ENCODE results near the gene TOR3A.

Gene TOR3A

GRCh38 chr1:179095377-179095776 is 13.5 kb downstream of the TOR3A start:
- no peak for DNase-seq (ENCODE audit: low read depth)
- H3K4me3 ChIP-seq (ENCODE audit: low read length) = no peak overlapping the region
- TF ChIP-seq CTCF (conservative IDR thresholded peaks at IDR 0.05; ENCODE audit: low read depth, low read length) = no peak

- H3K4me3 ChIP-seq (ENCODE audit: low read length) = no peak overlapping the region
- no peak for TF ChIP-seq CTCF (conservative IDR thresholded peaks at IDR 0.05; ENCODE audit: low read depth, low read length)
- DNase-seq (ENCODE audit: low read depth) = no peak
Observed at GRCh38 chr1:179095924-179096323, 14.1 kb downstream of the TOR3A start.

GRCh38 chr1:179099891-179100290 is 18.0 kb downstream of the TOR3A start:
- H3K4me3 ChIP-seq (ENCODE audit: low read length) = no peak overlapping the region
- no peak for TF ChIP-seq CTCF (conservative IDR thresholded peaks at IDR 0.05; ENCODE audit: low read depth, low read length)
- no peak for DNase-seq (ENCODE audit: low read depth)

GRCh38 chr1:179101566-179101965 is 19.7 kb downstream of the TOR3A start:
- H3K4me3 ChIP-seq (ENCODE audit: low read length) = no peak overlapping the region
- no peak for DNase-seq (ENCODE audit: low read depth)
- TF ChIP-seq CTCF (conservative IDR thresholded peaks at IDR 0.05; ENCODE audit: low read depth, low read length) = no peak

- no peak for TF ChIP-seq CTCF (conservative IDR thresholded peaks at IDR 0.05; ENCODE audit: low read depth, low read length)
- H3K4me3 ChIP-seq (ENCODE audit: low read length) = no peak overlapping the region
- DNase-seq (ENCODE audit: low read depth) = no peak
Observed at GRCh38 chr1:179103999-179104398, 22.1 kb downstream of the TOR3A start.

GRCh38 chr1:179104611-179105250 is 22.9 kb downstream of the TOR3A start:
- TF ChIP-seq CTCF (conservative IDR thresholded peaks at IDR 0.05; ENCODE audit: low read depth, low read length) = no peak
- DNase-seq (ENCODE audit: low read depth) = no peak
- H3K4me3 ChIP-seq (ENCODE audit: low read length) = no peak overlapping the region

- DNase-seq (ENCODE audit: low read depth) = no peak
- TF ChIP-seq CTCF (conservative IDR thresholded peaks at IDR 0.05; ENCODE audit: low read depth, low read length) = peak; percentile 58
- H3K4me3 ChIP-seq (ENCODE audit: low read length) = no peak overlapping the region
Observed at GRCh38 chr1:179105393-179105792, 23.5 kb downstream of the TOR3A start.
